NCI-H2029 (cell line): Measurements from ENCODE around the gene SEC24C.
"Not testable (repeated sequence)": the region's sequence is repeated elsewhere in the genome, so short reads cannot be mapped to it uniquely, and the experiment has no call there.

Experiments
- DNase-seq: peaks from one replicate; lab custom pipeline; 2025; lab: John Stamatoyannopoulos, UW

Gene SEC24C

GRCh38 chr10:73731588-73732375 is 12.4 kb upstream of the SEC24C start:
- DNase-seq, result no peak

- no peak for DNase-seq
Observed at GRCh38 chr10:73732426-73732825, 11.7 kb upstream of the SEC24C start.

GRCh38 chr10:73732931-73733623 is 11.1 kb upstream of the SEC24C start:
- no peak for DNase-seq

GRCh38 chr10:73734028-73734720 is 10.0 kb upstream of the SEC24C start:
- no peak for DNase-seq

DNA sequence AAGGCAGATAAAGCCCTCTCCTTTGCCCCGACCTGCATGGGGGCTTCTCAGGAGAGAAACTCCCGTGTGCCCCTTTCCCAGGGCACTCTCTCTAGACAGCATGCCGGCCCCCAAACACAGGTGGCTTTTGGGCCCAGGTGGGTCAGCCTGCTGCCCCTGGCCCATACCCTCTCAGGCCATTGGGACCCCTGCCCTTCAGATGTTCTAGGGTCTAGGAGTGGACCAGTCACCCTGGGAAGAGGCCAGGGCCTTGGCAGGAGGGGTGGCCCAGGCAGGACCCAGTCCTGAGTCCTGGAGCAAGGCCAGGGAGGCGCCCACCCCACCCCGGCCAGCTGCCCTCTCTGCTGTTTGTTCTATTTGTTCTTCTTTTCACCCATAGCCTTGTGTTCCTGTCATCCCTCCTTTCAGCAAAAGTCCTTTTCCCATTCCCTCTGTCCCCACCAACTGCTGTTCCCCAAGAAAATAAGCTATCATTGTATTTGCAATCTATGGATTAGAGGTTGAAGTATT is 9.3 kb upstream of the SEC24C start:
- no peak for DNase-seq

DNA sequence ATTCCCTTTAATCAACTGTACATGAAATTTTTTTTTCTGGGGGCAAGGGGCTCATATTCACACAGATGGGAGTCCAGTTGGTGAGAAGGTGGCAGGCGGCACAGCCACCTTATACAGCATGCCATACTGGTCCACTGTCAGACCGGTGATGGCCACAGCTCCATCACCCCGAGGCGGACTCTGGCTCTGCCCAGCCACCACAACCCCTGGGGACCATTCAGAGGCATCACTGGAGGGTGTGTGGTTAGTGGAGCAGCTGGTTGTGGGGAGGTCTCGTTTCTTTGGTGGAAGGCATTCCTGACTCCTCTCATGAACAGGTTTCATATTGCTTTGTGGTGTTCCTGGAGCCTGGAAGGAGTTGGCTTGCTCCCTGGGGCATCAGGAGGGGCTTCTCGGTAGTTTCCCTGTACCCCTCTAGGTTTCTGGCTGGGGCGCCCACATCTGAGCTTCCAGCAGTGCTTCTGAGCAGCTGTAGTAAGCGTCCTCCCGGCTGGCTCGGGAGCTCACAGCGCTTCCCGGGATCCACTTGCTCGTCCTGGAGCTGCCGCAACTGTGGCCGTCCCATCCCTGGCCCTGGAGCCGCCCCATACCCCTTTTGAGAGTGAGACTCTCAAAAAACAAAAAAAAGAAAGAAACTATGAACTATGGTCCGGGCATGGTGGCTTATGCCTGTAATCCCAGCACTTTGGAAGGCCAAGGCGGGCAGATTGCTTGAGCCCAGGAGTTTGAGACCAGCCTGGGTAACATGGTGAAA is 3.5 kb upstream of the SEC24C start:
- DNase-seq, result not testable (repeated sequence)

GRCh38 chr10:73742454-73742734 is 1.8 kb upstream of the SEC24C start:
- no peak for DNase-seq

GRCh38 chr10:73743327-73743904 is 756 bp upstream of the SEC24C start:
- DNase-seq, result no peak

GRCh38 chr10:73744664-73744975 is 448 bp downstream of the SEC24C start:
- DNase-seq, result no peak

DNA sequence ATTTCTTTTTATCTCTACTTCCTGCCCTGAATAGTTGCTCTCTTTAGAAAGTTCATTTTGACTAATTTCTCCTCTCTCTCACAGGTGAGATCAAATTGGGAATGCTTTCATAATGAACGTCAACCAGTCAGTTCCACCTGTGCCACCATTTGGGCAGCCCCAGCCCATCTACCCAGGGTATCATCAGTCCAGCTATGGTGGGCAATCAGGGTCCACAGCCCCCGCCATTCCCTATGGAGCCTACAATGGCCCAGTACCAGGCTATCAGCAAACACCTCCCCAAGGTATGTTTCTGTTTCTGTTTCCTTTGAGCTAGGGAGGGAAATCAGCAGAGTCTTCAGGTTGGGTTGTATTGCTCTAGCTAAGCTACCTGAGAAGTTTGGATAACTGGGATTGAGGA is 2.5 kb downstream of the SEC24C start:
- DNase-seq, result no peak

DNA sequence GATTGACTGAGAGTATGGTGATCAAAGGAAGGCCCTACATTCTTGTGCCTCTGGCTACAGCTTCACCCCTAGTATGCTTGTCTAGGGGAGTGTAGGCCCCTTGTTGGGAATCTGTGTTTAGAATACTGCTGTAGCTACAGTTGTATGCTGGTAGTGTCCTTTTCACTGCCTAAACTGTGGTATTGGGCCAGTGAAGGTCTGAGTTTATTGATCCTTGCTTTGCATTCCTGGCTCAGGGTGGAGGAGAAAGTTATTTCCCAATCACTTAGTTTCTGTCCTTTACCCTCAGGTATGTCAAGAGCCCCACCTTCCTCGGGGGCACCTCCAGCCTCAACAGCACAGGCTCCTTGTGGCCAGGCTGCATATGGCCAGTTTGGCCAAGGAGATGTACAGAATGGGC is 6.6 kb downstream of the SEC24C start:
- DNase-seq, result no peak

- no peak for DNase-seq
Observed at GRCh38 chr10:73756183-73756582, 12.0 kb downstream of the SEC24C start.

GRCh38 chr10:73758704-73759511 is 14.7 kb downstream of the SEC24C start:
- DNase-seq, result peak; percentile 40

DNA sequence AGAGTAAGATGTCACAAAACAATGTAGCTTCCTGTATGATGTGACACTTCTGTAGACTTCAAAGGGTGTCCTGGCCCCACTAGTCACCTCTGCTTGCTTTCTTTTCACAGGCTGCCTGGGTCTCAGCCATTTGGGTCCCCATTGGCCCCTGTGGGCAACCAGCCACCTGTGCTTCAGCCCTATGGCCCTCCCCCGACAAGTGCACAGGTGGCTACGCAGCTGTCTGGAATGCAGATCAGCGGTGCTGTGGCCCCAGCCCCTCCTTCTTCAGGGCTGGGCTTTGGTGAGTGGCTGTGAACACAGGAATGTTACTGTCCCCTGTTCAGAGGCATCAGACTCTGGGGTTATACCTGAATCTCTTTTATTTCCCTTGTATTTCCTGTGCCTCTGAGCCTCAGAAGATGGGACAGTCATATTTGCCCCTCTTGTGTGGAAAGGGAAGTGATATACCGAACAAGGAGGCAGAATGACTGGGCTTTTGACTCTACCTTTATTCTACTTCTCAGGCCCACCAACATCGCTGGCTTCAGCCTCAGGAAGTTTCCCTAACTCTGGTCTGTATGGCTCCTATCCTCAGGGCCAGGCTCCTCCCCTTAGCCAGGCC is 15.4 kb downstream of the SEC24C start:
- peak; percentile 50 for DNase-seq

GRCh38 chr10:73761781-73762180 is 17.6 kb downstream of the SEC24C start:
- DNase-seq, result no peak

GRCh38 chr10:73762915-73763314 is 18.7 kb downstream of the SEC24C start:
- no peak for DNase-seq

GRCh38 chr10:73763343-73763742 is 19.2 kb downstream of the SEC24C start:
- DNase-seq, result no peak

DNA sequence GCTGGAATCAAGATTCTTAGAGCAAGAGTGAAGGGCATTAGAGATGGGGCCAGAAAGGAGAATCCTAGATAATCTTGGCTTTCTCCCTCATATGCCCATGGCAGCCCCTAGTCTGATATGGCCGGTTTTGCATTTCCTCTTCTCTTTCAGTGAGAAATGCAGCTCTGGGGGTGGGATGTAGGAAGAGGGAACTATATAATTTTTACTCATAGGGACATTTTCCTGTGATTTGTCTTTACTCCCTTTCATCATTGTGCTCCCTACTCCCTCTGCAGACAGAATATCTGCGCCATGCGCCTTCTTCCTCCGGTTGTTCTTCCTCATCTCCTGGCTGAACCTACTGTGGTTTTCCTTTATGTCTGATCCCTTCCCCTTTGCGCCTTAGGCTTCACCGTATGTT is 20.9 kb downstream of the SEC24C start:
- DNase-seq, result no peak

- no peak for DNase-seq
Observed at GRCh38 chr10:73768881-73769280, 24.7 kb downstream of the SEC24C start.

- DNase-seq, result no peak
Observed at GRCh38 chr10:73769396-73769795, 25.2 kb downstream of the SEC24C start.
